ENCODE results near the gene CSDE1. TPM values are rescaled to one million over a fixed set of nuclear protein-coding genes. Genes with fewer than 3 reads are reported as not detected.

Gene CSDE1
- total RNA-seq, 4 donors from 2014 or later, result 2,331 to 4,024 (median 3,697) TPM

DNA sequence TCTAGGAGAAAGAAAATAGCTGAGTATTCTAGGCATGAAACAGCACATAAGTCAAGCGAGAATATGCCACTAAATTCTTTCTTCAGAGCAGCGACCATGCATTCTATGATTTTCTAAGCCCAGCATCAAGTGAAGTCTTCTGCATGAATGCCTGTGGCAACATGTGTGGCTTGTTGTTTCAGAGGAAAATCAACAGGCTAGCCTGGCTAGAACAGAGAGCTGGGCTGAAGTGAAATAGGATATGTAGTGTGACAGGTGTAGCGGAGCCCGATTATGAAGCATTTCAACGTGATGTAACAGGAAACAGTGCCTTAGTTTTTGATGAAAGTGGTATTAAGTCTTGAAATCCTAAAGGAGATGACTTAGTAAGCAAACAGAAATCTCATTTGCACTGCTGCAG is 7.0 kb downstream of the CSDE1 start:
- H3K27me3 ChIP-seq, result no peaks in the 10 kb centered on the region
- intact Hi-C loops (cut with DNase I; ENCODE audit: low total_unique reads), result loop anchor here (10.0 kb wide), 2 partner anchors 966 to 1796 kb away; partner anchors contain the start of gene SLC16A1
- H3K36me3 ChIP-seq, result peaks cover 0 to 12% of the 10 kb centered on the region in 2 donors
- ATAC-seq (peak; percentile 90 to 92), DNase-seq (peak; percentile 68 to 72)
- peak in 1 of 2 donors; percentile 55 for TF ChIP-seq POLR2A (IDR thresholded peaks at IDR 0.05)
- TF ChIP-seq, protein P1, sequence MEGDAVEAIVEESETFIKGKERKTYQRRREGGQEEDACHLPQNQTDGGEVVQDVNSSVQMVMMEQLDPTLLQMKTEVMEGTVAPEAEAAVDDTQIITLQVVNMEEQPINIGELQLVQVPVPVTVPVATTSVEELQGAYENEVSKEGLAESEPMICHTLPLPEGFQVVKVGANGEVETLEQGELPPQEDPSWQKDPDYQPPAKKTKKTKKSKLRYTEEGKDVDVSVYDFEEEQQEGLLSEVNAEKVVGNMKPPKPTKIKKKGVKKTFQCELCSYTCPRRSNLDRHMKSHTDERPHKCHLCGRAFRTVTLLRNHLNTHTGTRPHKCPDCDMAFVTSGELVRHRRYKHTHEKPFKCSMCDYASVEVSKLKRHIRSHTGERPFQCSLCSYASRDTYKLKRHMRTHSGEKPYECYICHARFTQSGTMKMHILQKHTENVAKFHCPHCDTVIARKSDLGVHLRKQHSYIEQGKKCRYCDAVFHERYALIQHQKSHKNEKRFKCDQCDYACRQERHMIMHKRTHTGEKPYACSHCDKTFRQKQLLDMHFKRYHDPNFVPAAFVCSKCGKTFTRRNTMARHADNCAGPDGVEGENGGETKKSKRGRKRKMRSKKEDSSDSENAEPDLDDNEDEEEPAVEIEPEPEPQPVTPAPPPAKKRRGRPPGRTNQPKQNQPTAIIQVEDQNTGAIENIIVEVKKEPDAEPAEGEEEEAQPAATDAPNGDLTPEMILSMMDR (IDR thresholded peaks at IDR 0.05 in 4 of 5, conservative IDR thresholded peaks at IDR 0.05 in 1 of 5), result no peak
- in situ Hi-C loops (cut with MboI; ENCODE audit: low sequenced_read_pairs in 4 of 4), result loop anchor here in 3 of 4 donors (5.0 to 25.0 kb wide), 3 partner anchors 73 to 166 kb away; partner anchors contain the start of gene BCAS2 (in 3 of the 3)
- H3K4me3 ChIP-seq, result peak overlapping the region; percentile 2 to 11 (median 8)
- peaks cover 95 to 96% of the 10 kb centered on the region in 2 donors for H3K4me1 ChIP-seq
- H3K9me3 ChIP-seq, result no peaks in the 10 kb centered on the region
- peak overlapping the region; percentile 97 to 100 (median 98) for H3K27ac ChIP-seq

DNA sequence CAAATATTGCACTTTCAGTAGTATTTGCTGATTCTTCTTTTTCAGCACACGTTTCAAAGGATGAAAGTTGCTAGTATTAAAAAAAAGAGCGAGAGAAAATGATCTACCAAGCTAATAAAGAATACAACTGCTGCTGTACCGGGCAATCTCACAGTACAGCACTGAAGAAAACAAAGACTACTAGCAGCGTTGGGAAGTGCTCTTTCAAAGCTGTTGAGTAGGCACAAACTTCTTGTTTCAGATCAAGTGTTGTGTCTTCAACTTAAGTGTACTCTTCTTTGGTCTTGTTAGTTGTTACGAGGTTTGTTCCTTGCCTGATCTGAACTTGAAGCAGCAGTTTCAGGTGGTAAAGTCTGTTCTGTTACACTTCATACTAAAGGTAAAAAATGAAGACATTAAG is 7.9 kb downstream of the CSDE1 start:
- peaks cover 99 to 100% of the 10 kb centered on the region in 2 donors for H3K4me1 ChIP-seq
- in situ Hi-C loops (cut with MboI; ENCODE audit: low sequenced_read_pairs in 4 of 4) (loop anchor here (5.0 to 25.0 kb wide), 5 partner anchors 55 to 165 kb away; partner anchors contain the start of genes BCAS2 (in 3 of the 4), AMPD1 (in 1 of the 4) and DENND2C (in 1 of the 4)), intact Hi-C loops (cut with DNase I; ENCODE audit: low total_unique reads) (loop anchor here (10.0 kb wide), 2 partner anchors 965 to 1795 kb away; partner anchors contain the start of gene SLC16A1)
- H3K4me3 ChIP-seq, result peak overlapping the region in 3 of 4 donors; percentile 1 to 8 (median 2)
- ATAC-seq (no peak), DNase-seq (no peak)
- H3K27me3 ChIP-seq, result no peaks in the 10 kb centered on the region
- TF ChIP-seq, protein P1 (IDR thresholded peaks at IDR 0.05 in 4 of 5, conservative IDR thresholded peaks at IDR 0.05 in 1 of 5), result no peak
- TF ChIP-seq POLR2A (IDR thresholded peaks at IDR 0.05), result no peak
- H3K36me3 ChIP-seq, result peaks cover 0 to 12% of the 10 kb centered on the region in 2 donors
- no peaks in the 10 kb centered on the region for H3K9me3 ChIP-seq
- H3K27ac ChIP-seq, result peak overlapping the region; percentile 97 to 100 (median 98)

DNA sequence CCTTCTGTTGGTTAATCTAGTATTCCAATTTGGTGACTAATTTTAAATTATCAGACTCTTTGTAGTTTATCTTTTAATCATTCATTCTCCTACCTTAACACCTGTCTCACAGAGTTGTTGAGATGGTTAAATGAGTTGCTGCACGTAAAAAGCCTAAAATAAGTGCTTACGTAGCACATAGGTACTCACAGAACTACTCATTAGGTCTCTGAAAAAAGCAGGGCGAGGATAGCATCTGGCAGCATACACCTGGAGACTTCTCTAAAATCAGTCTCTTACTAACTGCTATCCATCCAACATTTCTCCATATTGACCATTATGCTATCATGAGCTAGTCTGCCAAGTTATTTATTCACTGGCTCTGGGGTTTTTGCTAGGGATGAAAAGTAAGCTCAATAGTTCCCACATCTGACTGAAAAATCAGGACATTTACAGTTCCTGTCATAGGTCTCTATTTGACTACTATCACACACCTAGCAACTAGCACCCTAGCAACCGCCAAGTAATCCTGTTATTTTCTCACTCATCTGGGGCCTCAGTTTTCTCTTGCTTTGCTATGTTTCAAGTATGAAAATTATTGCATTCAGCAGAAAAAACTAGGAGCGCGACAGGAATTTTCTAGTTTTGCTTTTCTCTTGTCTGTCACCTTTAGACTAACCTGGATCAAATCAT is 11.2 kb downstream of the CSDE1 start:
- no peak for DNase-seq
- Histone ChIP-seq H3K4me1 (peaks cover 97 to 99% of the 10 kb centered on the region in 2 donors), H3K27me3 (no peaks in the 10 kb centered on the region), H3K9me3 (no peaks in the 10 kb centered on the region), H3K27ac (peak overlapping the region; percentile 97 to 100 (median 98)), H3K4me3 (no peak overlapping the region), H3K36me3 (peaks cover 0 to 12% of the 10 kb centered on the region in 2 donors)
- TF ChIP-seq POLR2A (IDR thresholded peaks at IDR 0.05), result no peak
- TF ChIP-seq, protein P1 (IDR thresholded peaks at IDR 0.05 in 4 of 5, conservative IDR thresholded peaks at IDR 0.05 in 1 of 5), result no peak
- ATAC-seq, result no peak
- in situ Hi-C loops (cut with MboI; ENCODE audit: low sequenced_read_pairs in 4 of 4) (loop anchor here in 2 of 4 donors (10.0 kb wide), 2 partner anchors 52 to 72 kb away; partner anchors contain the start of genes AMPD1 (in 1 of the 2) and DENND2C (in 1 of the 2)), intact Hi-C loops (cut with DNase I; ENCODE audit: low total_unique reads) (no loop called here)

DNA sequence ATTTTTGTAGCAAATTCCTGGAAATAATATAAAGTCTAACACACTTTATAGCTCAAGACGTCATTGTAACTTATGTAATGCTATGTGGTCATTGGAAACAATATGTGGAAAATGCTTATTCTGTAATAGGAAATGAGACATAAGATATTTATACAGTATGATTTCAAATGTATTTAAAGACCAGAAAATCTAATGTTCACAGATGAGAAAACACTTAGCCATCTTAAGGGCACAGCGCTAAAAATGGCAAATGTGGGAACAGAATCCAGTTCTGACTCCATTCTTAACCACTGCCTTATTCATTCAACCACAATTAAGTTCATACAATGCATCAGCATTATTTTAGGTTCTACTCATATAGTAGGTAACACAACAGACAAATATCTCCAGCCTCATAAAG is 12.5 kb downstream of the CSDE1 start:
- peak; percentile 26 to 39 for ATAC-seq
- Histone ChIP-seq H3K27ac (peak overlapping the region; percentile 97 to 100 (median 98)), H3K4me3 (no peak overlapping the region), H3K9me3 (no peaks in the 10 kb centered on the region), H3K4me1 (peaks cover 91 to 100% of the 10 kb centered on the region in 2 donors), H3K36me3 (peaks cover 0 to 12% of the 10 kb centered on the region in 2 donors), H3K27me3 (no peaks in the 10 kb centered on the region)
- in situ Hi-C loops (cut with MboI; ENCODE audit: low sequenced_read_pairs in 4 of 4) (loop anchor here in 2 of 4 donors (10.0 kb wide), 2 partner anchors 50 to 70 kb away; partner anchors contain the start of genes AMPD1 (in 1 of the 2) and DENND2C (in 1 of the 2)), intact Hi-C loops (cut with DNase I; ENCODE audit: low total_unique reads) (no loop called here)
- TF ChIP-seq, protein P1 (IDR thresholded peaks at IDR 0.05 in 4 of 5, conservative IDR thresholded peaks at IDR 0.05 in 1 of 5), result no peak
- no peak for TF ChIP-seq POLR2A (IDR thresholded peaks at IDR 0.05)
- no peak for DNase-seq

Measured in gastrocnemius medialis (tissue), 4 donors.